GM18526 (cell line): ENCODE results near the gene SERPINI1.

Experiments
- POLR2A ChIP-seq: IDR thresholded peaks from 3 replicates; pipeline ENCODE4 v1.6.1; 2011; ENCODE audit not compliant: insufficient read length; ENCODE audit errors: extremely low read depth

Gene SERPINI1

DNA sequence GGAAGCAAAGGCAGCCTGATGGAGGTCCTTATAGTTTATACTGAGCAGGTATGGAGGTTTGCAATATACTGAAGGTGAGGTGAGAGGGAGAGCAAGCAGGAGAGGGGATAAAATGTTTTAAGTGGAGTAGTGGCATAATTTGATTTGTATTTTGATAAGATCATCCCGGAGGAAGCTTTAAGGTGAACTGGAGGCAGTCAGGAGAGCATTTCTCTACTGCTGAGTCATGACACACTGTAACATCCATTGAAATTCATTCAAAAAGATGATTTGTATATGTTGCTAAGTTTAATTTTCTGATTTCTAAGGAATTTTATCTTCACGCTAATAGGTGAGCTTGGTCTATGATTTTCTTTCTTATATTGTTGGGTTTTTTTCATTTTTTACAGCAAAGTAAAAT is 81.4 kb downstream of the SERPINI1 start:
- TF ChIP-seq POLR2A, result no peak

DNA sequence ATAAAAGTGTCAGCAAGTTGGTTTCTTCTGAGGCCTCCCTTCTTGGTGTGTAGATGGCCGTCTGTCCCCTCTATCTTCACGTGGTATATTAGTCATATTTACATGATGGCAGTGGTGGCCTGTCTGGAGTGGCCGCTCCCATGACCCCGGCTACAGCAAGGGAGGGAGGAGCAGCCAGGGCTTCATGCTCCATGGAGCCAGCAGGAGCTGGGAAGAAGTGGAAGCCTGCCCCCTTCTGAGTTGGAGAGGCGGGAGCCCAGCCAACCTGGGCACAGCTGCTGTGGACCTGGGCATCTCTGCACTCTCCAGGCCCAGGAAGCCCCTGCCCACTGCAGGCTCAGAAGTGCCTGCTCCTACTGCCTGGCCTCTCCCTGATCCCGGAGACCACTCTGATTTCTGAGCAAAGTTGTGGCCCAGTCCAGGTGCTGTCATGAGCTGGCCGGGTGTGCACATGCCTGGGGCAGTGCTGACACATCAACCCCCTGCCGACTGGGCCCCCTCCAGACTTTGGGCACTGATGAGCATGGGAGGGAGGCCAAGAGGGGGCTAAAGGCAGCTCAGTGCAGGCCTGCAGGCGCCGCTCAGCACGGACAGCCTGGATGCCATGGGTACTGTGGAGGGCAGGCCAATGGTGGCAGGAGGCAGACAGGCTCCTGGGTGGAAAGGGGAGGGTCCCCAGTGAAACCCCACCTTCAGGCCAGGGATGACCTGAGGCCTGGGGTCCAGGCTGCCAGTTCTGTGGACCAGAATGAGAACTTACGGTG is 84.8 kb downstream of the SERPINI1 start:
- TF ChIP-seq POLR2A, result no peak

DNA sequence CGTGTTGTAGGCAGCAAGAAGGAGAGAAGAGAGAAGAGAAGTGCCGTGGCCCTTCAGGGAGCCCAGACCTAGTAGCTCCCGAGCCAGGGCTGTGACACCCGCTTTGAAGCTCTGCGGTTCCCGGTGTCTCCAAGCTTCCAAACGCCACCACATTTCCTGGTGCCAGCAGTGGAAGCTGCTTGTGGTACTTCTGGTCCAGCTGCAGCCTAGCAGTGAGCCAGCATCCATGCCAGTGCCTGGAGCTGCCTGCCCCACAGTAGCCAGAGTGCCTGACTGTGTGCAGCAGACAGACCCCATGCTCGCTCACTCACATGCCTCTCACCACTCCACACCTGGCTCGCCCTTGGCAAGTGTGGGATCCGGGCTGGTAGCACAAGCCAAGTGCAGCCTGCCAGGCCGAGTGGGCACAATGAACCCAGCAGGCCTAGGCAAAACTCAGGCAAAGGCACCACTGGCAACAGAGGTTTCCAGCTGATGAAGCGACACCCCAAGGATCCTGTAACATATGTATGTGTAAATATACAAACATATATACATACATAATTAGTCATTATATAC is 85.8 kb downstream of the SERPINI1 start:
- no peak for TF ChIP-seq POLR2A

DNA sequence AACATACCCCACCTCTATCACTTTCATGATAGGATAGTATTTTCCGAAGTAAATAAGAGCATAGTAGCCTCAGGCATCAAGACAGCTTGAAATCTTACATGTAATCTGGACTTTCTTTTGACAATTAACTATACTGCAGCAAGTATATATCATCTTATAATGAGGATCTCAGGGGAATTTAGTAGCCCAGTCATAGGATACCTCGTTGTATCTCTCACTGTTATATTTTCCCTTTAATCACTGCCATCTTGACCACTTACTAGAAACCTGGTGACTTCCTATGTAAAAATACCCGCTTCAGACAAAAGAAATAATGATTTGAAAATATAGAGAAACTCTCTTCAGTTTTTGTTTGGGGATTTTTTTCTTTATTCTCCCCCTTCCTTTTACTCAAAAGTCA is 88.2 kb downstream of the SERPINI1 start:
- no peak for TF ChIP-seq POLR2A

DNA sequence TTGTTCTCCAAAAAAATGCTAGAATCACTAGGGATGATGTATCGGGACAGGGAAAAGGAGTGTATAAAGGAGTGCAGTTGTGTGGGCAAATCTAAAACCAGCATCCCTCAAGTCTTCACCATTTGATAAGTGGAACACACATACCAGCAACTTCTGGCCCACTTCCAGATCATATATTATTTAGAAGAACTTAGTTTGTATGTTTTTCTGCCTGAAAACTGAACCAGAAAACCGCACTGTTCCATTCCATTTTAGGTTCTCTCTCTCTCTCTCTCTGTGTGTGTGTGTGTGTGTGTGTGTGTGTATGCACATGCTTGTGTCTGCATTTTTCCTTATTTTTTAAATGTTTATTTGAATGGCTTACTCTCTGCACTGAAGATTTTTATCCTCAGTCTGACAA is 93.5 kb downstream of the SERPINI1 start:
- no peak for TF ChIP-seq POLR2A

DNA sequence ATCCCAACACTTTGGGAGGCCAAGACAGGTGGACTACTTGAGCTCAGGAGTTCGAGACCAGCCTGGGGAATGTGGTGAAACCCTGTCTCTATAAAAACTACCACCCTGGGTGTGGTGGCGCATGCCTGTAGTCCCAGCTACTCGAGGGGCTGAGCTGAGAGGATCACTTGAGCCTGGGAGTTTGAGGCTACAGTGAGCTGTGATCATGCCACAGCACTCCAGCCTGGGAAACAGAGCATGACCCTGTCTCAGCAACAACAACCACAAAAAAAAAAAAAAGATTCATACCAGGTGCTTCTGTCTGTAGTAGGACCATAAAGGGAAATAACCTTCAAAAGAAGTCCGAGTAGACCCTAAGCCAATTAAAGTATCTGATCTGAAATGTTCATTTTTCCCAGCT is 94.5 kb downstream of the SERPINI1 start:
- TF ChIP-seq POLR2A, result no peak

DNA sequence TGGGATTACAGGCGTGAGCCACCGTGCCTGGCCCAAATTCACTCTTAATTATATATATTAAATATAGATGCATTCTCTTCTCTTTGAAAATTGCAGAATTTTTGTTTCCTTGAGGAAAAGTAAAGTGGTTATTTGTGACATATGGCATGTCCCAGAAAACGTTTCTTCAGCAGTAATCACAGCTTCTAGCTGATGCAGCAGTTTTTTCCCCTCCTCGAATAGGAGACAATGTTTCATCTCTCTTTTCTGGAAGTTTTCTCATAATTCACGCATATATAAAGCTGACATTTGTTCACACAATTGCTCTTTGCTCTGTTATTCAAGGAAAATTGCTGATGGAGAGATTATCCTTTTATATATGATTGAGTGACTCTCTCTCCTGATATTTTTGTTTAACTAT is 99.8 kb downstream of the SERPINI1 start:
- no peak for TF ChIP-seq POLR2A

DNA sequence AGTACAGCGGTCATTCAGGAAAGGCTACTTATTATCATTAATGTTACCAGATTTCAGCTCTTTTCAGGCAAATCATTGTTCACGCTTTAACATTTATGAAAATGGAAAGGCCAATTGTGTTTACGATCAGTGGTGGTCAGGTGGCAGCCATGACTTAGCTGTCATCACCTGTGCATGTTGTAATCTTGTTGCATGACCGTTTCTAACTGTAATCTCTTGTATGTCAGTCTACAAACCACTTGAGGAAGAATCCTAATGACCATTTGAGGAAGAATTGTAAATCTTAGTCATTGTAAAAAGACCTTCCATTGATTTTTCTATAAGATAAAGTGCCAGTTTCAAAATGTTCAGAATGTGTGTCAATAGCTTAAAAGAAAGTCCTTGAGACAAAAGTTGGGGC is 100.4 kb downstream of the SERPINI1 start:
- TF ChIP-seq POLR2A, result no peak

DNA sequence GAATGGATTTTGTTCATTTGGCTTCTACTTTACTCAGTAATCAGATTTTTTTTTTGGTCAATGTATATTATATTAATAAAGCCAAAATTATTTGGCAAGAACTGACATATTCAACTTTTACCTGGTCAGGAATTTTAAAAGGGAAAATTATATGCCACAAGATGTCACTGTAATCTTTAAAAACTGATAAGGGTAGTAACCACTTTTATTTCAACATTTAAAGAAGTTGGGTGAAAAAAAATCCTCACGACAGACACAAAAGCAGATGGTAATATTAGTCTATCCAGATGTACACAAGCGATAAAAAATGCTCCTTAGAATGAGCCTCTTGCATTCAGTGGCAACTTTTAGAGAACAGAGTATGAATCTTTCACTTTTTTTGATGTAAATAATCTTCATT is 101.9 kb downstream of the SERPINI1 start:
- no peak for TF ChIP-seq POLR2A

DNA sequence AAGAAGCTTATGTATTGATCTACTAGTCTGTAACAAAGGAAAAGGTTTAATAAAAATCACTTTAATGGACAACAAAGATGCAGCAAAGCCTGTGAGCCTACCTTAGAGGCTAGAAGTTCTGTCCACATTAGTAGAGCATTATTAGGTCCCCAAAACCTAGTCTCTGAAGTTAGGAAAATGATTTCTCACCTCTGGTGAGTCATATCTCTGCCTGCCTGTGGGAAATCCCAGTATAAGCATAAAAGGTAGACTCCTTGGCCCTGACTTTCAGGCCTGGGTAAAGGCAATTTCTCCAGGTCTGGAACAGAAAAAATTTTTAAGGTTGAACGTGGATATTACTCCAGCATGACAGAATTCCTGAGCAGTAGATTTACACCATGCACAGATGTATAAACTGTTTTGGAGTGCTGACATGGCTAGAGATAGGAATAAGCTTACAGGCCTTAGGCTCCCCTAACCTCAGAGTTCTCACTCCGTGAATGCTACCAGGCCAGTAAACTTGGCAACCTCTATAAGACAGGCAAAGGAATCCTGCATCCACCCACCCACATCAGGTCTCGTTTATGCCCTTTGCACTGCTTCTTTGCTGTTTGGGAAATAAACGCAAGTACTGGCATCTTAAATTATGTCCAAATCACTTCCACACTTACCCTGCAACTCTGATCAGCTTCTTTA is 104.1 kb downstream of the SERPINI1 start:
- TF ChIP-seq POLR2A, result no peak

DNA sequence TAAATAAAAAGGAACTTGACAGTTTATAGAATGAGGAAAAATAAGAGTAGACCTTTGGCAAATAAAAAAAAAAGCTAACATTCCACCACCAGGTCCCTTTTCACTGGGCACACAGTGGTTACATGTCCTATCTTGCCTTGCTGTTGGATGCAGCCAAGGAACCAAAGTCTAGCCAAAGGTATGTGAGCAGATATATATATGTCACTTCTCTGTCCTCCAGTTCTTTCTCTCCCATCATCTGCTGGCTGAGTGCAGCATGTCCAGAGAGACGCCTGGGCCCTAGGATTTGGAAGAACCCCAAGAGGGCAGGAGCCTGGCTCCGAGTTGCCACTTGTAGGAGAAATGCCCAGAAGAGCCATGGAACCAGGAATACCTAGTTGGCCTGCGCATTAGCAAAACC is 104.7 kb downstream of the SERPINI1 start:
- TF ChIP-seq POLR2A, result no peak

DNA sequence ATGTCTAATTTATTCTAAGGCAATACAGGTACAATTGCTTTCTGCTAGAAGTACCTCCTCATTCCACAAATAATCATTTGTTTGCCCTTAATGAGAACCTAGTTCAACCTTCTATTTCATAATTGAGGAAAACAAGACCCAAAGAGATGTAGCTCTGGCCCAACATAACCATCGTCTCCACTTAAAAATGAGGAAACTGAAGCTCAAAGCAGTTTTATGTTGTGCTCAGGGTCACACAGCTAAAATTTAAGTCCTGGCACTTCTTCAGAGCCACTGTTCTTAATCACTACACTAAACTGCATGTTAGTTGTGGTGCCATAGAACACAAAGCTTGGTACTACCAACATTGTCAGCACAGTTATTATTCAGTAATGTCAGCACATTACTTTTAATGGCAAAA is 108.0 kb downstream of the SERPINI1 start:
- no peak for TF ChIP-seq POLR2A

DNA sequence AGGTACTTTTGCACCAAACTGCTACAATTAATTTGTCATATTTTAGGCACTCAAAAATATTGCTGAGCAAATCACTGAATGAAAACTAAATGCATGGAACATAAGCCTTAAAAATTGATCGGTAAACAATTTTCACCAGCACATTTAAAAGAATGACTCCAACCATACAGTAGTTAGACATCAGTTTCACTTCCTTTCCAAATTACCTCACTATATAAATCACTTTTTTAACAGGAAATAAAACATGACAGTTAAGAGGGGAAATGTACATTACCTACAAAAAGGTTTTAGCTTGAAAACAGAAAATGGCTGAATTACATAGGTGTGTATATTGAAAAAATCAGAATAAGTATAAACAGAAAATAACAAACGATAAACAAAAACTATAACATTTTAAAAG is 108.4 kb downstream of the SERPINI1 start:
- no peak for TF ChIP-seq POLR2A

DNA sequence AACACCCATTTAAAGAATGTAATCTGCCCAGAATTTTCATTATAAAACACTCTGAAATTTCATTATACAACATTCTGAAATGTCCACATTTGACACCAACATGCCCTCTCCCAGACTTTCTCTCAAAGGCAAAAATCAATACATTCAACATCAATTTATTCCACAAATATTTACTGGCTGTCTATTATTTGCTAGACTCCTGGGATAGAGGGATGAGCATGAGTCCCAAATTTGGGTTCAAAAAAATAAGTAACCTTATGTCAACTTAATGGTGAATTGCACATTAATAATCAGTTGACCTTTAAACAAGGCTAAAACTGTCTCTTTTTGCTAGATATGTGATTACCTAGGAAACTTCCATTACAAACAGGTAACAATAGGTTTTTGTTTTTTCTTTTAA is 109.0 kb downstream of the SERPINI1 start:
- no peak for TF ChIP-seq POLR2A

DNA sequence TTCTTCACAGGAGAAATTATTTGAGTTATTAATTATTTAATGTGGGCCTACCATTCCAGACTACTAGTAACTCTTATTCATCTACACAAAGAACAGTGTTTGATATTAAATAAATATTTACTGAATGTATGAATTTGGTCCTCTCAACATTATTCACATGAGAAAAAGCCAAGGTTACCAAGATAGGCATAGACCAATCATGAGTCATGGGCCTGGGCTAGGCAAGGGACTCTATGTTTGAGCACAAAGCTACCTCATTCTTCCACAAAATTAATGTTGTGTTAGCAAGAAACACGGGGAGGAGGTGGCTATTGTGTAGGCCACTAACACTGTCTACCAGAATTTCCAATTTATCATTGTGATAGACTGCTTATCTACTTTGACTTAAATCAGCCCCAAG is 115.7 kb downstream of the SERPINI1 start:
- TF ChIP-seq POLR2A, result no peak

DNA sequence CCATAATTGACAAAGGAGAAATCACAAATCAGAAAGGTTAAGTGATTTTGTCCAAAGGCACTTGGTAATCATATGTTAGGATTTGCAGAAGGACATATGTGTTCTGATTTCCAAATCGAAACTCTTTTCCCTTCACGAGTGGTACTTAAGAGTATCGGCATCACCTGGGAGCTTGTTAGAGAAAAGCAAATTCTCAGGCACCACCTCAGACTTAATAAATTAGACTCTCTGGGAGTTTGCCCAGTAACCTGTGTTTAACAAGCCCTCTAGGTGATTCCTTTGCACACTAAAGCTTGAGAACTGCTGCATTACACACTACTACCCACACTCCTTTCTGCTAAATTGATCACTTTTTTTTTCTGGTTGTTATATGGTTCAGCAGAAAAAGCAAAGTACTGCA is 116.2 kb downstream of the SERPINI1 start:
- no peak for TF ChIP-seq POLR2A

DNA sequence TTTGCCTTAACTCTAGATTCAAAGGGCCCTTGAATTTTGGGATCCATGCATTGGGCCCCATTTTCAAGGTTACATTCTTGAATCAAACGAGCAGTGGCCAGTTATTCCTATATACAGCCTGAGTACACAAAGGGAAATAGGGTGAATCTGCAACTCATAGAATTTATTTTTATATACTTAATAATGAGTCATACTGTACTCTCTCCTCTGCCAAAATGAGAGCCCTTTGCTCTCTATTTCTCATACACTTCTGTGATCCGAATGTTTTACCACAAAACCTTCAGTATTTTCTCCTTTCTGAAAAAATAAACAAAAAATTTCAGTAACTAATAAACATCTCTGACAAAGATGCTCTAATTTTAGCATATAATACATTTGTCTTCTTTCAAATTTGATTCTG is 116.7 kb downstream of the SERPINI1 start:
- TF ChIP-seq POLR2A, result no peak

DNA sequence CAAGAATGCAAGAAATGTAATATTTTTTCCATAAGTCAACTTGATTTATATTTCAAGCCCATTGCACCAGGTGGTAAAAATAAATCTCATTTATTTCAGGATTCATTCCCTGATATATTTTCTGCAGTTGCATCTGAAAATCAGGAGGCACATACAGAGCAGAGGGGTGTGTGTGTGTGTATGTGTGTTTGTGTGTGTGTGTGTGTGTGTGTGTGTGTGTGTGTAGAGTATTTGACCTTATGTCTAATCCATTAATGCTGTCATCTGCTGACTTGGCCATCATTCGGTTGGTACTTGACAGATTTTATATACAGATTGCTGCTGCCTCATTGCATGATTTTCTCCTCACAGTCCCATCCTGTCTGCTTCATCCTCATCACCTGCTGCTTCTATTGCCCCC is 118.5 kb downstream of the SERPINI1 start:
- TF ChIP-seq POLR2A, result no peak
